Stimulated activated naive CD8-positive, alpha-beta T cell treated with anti-CD3 and anti-CD28 coated beads, Interleukin-15, amount 100 ng/mL, for 72 hours (primary cell): ENCODE results near the gene CAMKMT.

ENCODE experiments used
- ATAC-seq: fragments of 150-1000 bp; cut with Tn5 transposase; 2 replicates; pipeline ENCODE4 v1.10.0; 2021; ENCODE audit warnings: mild to moderate bottlenecking, moderate library complexity
- DNase-seq, 2 donors: peaks; one replicate each; pipeline ENCODE4 v3.0.0; 2021 to 2022
- H3K27ac Mint-ChIP-seq, 2 donors: one replicate each; pipeline ENCODE4 v1.8.0; 2022; ENCODE audit warnings: mild to moderate bottlenecking in 2 of 2, mixed read lengths in 2 of 2, moderate library complexity in 2 of 2
- H3K27me3 Mint-ChIP-seq: one replicate; pipeline ENCODE4 v1.8.0; 2022; ENCODE audit warnings: mixed read lengths
- H3K4me1 Mint-ChIP-seq: one replicate; pipeline ENCODE4 v1.8.0; 2022; ENCODE audit warnings: mild to moderate bottlenecking, mixed read lengths
- H3K4me3 Mint-ChIP-seq, 2 donors: one replicate each; pipeline ENCODE4 v1.8.0; 2022; ENCODE audit warnings: mild to moderate bottlenecking in 2 of 2, mixed read lengths in 2 of 2, moderate library complexity in 1 of 2
- H3K9me3 Mint-ChIP-seq, 2 donors: one replicate each; pipeline ENCODE4 v1.8.0; 2022; ENCODE audit warnings: mixed read lengths in 2 of 2

CAMKMT gene

DNA sequence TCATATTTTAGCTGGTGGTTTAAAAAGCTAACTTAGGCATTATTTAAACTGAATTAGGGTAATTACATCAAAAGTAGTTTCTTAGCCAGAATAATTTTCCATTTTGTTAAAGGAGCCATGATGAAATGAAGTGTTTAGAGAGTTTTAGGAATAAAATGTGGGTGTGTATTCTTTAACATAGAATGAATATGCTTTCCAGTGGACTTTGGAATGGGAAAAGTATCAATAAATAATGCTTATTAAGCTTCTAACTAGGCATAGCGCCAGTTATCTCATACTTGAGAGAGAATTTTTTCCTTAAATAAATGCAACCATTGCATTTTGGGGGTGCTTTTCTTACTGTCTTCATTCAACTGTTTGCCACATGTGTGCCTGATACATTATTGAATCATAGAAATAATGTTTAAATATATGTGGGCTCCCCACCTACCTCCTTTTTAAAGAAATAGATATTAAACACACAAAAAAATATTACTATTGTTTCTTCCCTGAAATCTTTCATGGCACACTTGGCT, 90.4 kb downstream of the CAMKMT start:
- Mint-ChIP-seq H3K9me3 (no peaks in the 10 kb centered on the region), H3K4me1 (no peaks in the 10 kb centered on the region), H3K27ac (no peak overlapping the region), H3K27me3 (no peaks in the 10 kb centered on the region), H3K4me3 (no peak overlapping the region)
- no peak for DNase-seq
- ATAC-seq: no peak

DNA sequence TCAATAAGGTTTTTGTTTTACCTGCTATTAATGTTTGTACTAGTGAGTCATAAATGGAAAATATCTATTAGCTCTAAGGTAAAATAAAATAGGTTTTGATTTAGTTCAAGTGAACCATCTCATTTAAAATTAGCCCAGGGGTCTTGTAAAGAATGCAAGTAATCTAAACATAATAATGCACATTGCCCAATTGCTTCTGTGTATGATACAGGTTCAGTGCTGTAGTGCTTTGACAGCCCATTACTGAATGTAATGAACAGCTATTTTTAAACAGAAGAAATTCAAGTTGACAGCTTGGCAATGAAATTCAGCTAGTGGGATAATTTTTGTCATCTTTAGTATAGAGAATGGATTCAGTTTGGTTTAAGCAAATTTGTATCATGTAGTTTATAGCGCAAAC, 91.5 kb downstream of the CAMKMT start:
- Mint-ChIP-seq H3K27me3 (no peaks in the 10 kb centered on the region), H3K9me3 (no peaks in the 10 kb centered on the region), H3K27ac (no peak overlapping the region), H3K4me1 (no peaks in the 10 kb centered on the region), H3K4me3 (no peak overlapping the region)
- DNase-seq (no peak), ATAC-seq (no peak)

DNA sequence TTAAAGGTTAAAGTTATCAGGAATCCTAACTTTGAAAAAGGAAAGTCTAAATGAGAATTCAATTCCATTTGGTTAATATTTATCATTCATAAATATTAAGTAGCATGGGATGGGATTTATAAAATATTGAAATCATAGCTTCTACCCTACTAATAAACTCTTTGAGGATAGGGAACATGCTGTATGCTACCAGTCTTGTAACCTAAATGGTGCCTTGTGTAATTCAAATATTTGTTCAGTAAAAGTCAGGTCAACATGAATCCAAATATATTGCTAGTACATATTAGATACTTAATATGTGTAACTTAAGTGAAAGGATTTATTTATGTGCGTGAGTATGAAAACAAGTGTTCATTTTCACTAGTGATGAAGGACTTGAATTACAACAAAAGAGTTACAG, 94.1 kb downstream of the CAMKMT start:
- Mint-ChIP-seq H3K4me3 (no peak overlapping the region), H3K4me1 (no peaks in the 10 kb centered on the region), H3K9me3 (no peaks in the 10 kb centered on the region), H3K27me3 (no peaks in the 10 kb centered on the region), H3K27ac (no peak overlapping the region)
- ATAC-seq: no peak
- no peak for DNase-seq

DNA sequence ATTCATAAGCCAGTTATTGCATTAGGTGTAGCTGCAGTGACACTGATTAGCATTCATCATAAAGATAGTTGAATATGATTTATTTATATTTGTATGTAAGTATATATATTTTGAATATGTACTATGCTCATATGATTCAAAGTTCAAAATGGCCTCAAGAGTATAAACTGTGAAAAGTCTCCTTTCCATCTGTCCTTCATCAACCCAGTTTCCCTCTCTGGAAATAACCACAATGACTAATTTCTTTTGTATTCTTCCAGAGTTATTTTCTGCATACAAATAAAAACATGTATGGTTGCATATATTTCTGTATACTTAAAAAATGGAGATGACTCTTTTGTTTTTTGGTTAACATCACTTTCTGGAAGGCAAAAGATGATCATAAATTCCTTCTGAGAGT, 95.2 kb downstream of the CAMKMT start:
- H3K4me3 Mint-ChIP-seq: no peak overlapping the region
- ATAC-seq: no peak
- no peak for DNase-seq
- H3K9me3 Mint-ChIP-seq: no peaks in the 10 kb centered on the region
- H3K27ac Mint-ChIP-seq: no peak overlapping the region
- H3K4me1 Mint-ChIP-seq: no peaks in the 10 kb centered on the region
- no peaks in the 10 kb centered on the region for H3K27me3 Mint-ChIP-seq

DNA sequence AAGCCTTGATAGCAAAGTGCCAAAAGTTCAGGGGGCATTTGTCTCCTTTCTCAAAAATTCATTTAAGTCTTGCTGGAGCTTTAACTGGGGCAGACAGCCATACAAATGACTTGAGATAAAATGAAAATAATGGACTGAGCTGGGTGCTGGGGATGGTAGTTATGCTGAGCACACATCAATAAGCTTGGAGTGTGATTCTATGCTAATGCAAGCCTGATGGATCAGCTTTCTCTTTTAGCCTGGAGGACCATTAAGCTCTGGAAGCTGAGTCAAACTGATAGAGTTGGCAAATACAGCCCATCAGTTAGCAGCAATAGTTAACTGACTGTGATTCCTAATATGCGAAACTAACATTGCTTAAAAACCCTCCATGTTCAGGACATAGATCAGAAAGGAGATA, 98.0 kb downstream of the CAMKMT start:
- Mint-ChIP-seq H3K27me3 (no peaks in the 10 kb centered on the region), H3K9me3 (peaks cover 13 to 19% of the 10 kb centered on the region in 2 donors), H3K4me1 (no peaks in the 10 kb centered on the region), H3K4me3 (no peak overlapping the region), H3K27ac (peak overlapping the region in 1 of 2 donors; percentile 49)
- DNase-seq (no peak), ATAC-seq (no peak)

DNA sequence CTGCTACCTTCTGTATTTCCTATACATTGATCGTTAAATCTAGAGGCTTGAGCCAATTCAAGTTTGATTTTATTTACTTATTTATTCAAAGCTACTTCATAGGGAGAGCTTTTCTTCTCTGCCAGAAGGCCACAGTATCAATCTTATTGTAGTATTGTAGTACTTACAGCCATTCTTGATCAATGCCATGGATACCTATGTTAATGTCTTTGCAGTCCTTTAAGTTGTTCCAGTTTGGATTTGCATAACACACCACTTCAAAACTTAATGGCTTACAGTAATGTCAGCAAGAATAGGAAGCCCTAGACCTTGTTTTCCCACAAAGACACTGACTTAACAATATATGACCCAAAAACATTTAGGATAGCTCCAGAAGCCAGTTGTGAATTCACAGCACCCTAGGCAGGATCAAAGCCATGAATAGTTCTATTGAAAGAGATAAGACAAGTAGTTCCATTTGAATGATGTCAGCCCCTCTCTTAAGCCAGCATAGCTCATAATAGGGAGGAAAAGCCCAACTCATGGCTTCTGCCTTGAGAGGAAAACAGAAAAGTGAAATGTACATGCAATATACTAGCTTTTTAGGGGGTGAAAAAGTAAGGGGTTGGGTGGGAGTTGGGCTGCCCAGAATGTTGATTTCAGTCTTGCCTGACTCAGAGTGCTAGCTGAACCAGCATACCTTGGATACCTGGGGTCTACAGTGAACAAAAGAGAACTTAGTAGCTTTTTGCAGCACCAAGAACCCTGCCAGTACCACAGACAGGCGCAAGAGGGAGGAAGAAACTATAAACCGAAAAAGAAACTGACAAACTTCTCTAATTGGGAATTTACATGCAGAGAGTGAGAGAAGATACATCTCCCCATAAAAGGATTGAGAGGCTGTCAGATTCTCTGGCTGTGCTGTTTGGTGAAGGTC, 101.4 kb downstream of the CAMKMT start:
- Mint-ChIP-seq H3K27me3 (no peaks in the 10 kb centered on the region), H3K4me1 (no peaks in the 10 kb centered on the region), H3K27ac (no peak overlapping the region), H3K4me3 (no peak overlapping the region), H3K9me3 (peaks cover 21 to 33% of the 10 kb centered on the region in 2 donors)
- no peak for ATAC-seq
- no peak for DNase-seq

DNA sequence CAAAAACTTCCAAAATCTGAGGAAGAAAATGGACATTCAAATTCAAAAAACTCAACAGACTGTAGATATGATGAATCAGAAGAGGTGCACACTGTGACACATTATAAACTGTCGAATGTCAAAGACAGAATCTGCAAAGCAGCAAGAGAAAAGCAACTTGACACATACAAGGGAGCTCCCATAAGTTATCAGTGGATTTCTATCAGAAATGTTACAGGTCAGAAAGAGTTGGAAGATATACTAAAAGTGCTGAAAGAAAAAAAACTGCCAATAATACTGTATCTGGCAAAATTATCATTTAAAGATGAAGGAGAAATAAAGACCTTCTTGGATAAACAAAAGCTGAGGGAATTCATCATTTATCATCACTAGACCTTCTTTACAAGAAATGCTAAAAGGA, 102.7 kb downstream of the CAMKMT start:
- Mint-ChIP-seq H3K4me1 (no peaks in the 10 kb centered on the region), H3K27me3 (no peaks in the 10 kb centered on the region), H3K27ac (peak overlapping the region in 1 of 2 donors; percentile 0), H3K4me3 (no peak overlapping the region), H3K9me3 (peaks cover 21 to 33% of the 10 kb centered on the region in 2 donors)
- DNase-seq: no peak
- no peak for ATAC-seq

DNA sequence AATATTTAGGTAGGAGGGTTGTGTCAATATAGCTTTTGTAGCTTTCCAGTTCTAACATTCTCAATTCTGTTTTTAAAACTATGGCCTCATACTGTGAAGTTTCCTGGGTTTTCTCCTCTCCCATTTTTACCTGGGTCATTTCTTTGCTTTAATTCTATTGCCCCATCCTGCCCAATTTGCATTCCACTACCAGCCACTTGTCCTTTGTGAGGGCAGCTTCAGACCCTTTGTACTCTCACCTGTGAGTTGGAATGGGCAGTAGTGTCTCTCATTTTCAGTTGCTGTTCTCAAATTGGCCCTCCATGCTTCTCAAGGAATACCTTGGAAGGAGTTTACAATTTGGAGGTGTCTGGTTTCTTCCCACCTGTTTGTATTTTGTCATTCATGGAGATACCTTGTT, 108.4 kb downstream of the CAMKMT start:
- Mint-ChIP-seq H3K27me3 (no peaks in the 10 kb centered on the region), H3K4me3 (no peak overlapping the region), H3K27ac (no peak overlapping the region), H3K9me3 (peaks cover 8 to 14% of the 10 kb centered on the region in 2 donors), H3K4me1 (no peaks in the 10 kb centered on the region)
- no peak for ATAC-seq
- DNase-seq: no peak

DNA sequence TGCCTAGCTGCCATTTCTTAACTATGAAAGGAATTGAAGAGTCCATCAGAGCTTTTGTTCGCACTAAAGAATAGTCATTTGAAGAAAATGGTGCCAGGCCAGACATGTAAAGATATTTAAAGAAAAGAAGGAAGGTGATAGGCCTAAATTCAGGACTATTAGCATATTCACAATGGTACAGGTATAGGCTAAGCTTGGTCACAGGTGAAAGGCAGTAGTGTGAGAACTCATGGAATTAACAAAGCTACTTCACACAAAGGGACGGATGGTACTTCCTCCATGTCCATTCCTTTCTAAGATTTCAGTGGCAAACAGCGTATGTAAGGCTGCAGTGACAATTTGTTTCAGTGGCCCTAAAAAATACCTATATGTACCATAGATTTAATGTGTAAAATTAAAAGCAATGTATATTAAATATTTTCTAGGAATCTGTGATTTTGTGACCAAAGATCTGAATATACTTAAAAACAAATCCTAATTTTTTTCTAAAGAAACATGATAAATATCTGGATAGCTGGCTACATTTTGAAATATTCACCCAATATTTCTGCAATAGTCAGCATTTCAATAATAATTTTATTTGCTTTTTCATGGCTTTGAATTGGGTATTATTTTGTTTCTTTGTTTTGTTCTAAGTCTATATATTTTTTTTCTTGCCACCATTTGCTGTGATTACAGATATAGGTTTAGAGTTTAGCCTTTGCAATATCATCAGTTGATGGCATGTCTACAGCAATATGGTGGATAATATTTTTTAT, 116.1 kb downstream of the CAMKMT start:
- H3K4me1 Mint-ChIP-seq: no peaks in the 10 kb centered on the region
- ATAC-seq (no peak), DNase-seq (no peak)
- no peak overlapping the region for H3K4me3 Mint-ChIP-seq
- H3K27ac Mint-ChIP-seq: no peak overlapping the region
- no peaks in the 10 kb centered on the region for H3K27me3 Mint-ChIP-seq
- H3K9me3 Mint-ChIP-seq: no peaks in the 10 kb centered on the region

DNA sequence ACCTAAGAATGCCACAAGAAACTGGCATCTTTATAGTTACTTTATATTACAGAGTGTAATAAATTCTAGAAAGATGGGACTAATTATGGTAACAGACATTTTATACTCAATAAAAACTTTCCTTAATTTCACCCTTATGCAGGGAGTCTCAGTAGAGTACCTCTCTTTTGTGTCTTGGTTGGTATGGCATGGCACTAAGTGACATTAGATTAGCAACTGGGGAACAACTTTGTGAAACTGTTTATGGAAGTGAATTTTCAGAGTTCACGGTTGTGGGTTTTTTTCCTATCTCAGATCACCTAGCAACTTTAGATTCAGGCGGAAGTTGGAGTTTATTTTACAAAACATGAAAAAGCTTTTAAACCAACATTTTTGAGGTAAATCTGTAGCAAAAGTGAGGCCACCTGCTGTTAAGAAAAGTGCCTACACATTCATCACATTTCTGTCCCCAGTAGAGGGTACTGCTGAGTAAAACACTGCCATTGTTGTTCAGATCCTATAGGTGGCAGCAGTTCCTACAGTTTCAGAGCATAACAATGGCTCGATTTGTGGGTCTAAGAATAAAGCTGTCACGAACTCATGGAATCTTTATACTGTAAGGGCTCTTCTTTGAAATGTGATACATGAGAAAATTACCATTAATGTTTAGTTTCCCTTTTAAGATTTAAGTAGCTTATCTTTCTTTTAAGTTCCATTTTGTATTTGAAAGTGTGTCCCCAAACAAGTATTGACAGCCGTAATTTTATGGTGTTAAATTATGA, 117.6 kb downstream of the CAMKMT start:
- peak; percentile 34 to 55 for DNase-seq
- no peak overlapping the region for H3K4me3 Mint-ChIP-seq
- no peaks in the 10 kb centered on the region for H3K9me3 Mint-ChIP-seq
- no peak overlapping the region for H3K27ac Mint-ChIP-seq
- H3K27me3 Mint-ChIP-seq: no peaks in the 10 kb centered on the region
- peak; percentile 98 for ATAC-seq
- no peaks in the 10 kb centered on the region for H3K4me1 Mint-ChIP-seq

DNA sequence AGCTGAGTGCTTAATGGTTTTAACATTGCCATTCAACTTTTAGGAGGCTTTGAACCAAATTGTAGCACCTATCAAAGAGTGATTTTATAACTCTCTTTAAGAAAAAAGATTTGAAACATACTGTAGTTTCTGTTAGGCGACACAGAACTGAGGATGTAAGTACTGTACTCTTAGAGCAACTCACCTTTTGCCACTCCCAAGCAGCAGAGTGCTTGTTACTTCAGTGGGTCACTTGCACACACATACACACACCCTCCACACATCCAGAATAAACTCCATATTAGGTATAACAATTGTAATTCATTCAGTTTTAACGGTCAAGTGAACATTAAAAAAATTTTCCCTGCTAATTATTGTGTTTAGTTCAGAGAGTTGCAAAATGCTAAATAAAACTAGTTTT, 118.3 kb downstream of the CAMKMT start:
- DNase-seq (no peak), ATAC-seq (no peak)
- Mint-ChIP-seq H3K4me1 (no peaks in the 10 kb centered on the region), H3K27me3 (no peaks in the 10 kb centered on the region), H3K4me3 (no peak overlapping the region), H3K9me3 (no peaks in the 10 kb centered on the region), H3K27ac (no peak overlapping the region)

DNA sequence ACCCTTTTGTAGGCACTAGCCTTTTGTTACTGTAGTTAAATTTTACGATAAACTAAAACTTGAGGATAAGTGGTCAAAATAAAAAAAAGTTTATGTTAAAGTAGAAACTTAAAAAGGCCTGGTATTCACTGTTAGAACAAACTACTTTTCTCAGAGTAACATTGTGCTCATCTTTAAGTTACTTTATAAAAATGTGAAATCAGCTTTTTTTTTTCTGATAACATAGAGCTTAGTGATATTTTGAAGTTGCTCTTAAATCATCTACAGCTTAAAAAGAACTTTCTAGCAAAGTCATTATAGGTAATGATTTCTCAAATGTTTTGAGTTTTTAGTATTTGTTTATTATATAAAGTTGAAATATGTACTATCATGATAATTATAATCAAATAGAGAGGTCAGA, 125.3 kb downstream of the CAMKMT start:
- DNase-seq (no peak), ATAC-seq (no peak)
- Mint-ChIP-seq H3K4me3 (no peak overlapping the region), H3K4me1 (no peaks in the 10 kb centered on the region), H3K27me3 (no peaks in the 10 kb centered on the region), H3K9me3 (no peaks in the 10 kb centered on the region), H3K27ac (no peak overlapping the region)

DNA sequence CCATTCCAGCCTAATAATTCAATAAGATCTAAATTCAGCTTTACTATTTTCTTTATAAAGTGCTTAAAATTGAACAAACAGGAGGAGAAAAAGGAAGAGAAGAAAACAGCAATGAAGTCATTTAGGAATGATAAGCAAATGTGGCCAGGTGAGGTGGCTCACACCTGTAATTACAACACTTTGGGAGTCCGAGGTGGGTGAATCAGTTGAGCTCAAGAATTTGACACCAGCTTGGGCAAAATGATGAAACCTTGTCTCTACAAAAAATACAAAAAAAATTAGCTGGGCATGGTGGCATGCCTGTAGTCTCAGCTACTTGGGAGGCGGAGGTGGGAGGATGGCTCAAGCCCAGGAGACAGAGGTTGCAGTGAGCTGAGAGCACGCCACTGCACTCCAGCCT, 129.0 kb downstream of the CAMKMT start:
- no peaks in the 10 kb centered on the region for H3K9me3 Mint-ChIP-seq
- H3K27ac Mint-ChIP-seq: no peak overlapping the region
- DNase-seq: no peak
- no peak overlapping the region for H3K4me3 Mint-ChIP-seq
- no peaks in the 10 kb centered on the region for H3K27me3 Mint-ChIP-seq
- ATAC-seq: no peak
- no peaks in the 10 kb centered on the region for H3K4me1 Mint-ChIP-seq

DNA sequence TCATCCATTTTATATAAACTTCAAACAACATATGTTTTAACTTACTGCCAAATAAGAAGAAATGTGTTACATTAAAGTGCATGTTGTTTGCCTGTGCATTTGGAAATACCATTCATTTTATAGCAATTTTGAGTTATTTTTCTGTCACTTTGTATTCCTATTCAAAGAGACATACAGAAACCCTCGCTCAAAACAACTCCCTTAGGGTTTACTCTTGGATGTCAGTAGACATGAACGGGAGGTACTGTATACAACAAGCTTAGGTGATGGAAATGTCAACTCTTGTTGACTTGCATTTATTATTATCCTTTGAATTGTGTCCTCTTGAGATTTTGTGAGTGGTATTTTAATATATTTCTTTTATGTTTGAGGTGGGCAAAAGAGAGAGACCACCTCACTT, 132.3 kb downstream of the CAMKMT start:
- Mint-ChIP-seq H3K27ac (no peak overlapping the region), H3K27me3 (no peaks in the 10 kb centered on the region), H3K4me1 (no peaks in the 10 kb centered on the region), H3K9me3 (no peaks in the 10 kb centered on the region), H3K4me3 (no peak overlapping the region)
- no peak for DNase-seq
- no peak for ATAC-seq

DNA sequence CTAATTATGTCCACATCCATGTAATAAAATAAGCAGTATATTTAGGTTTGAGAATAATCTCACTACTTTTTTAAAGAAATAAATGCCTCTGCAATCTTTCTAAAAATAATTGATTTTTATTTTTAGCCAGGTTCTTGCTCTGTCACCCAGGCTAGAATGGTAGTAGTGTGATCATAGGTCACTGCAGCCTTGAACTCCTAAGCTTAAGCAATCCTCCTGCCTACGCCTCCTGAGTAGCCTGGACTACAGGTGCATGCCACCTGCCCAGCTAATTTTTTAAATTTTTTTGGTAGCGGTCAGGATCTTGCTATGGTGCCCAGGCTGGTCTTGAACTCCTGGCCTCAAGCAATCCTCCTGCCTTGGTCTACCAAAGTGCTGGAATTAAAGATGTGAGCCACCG, 133.3 kb downstream of the CAMKMT start:
- Mint-ChIP-seq H3K27ac (no peak overlapping the region), H3K27me3 (no peaks in the 10 kb centered on the region), H3K4me3 (no peak overlapping the region), H3K9me3 (no peaks in the 10 kb centered on the region), H3K4me1 (no peaks in the 10 kb centered on the region)
- ATAC-seq (no peak), DNase-seq (no peak)

DNA sequence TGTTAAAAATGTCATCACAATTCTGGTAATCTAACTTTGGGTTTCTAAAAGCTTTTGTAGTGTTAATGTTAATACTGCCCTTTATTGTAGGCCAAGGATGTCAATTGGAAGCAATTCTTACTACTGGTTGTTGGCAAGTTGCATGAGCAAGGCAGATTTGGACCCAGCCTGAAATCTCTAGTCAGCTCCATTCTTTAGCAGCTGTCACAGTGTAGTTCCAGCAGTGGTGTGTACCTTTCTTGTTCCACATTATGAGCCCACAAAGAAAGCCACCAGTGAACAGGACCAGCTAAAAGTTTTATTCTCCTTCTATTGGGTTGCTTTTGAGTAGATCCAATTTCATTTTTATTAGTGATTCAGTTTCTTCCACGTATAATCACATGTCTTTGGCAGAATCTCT, 133.8 kb downstream of the CAMKMT start:
- Mint-ChIP-seq H3K4me3 (no peak overlapping the region), H3K4me1 (no peaks in the 10 kb centered on the region), H3K27me3 (no peaks in the 10 kb centered on the region), H3K27ac (no peak overlapping the region), H3K9me3 (no peaks in the 10 kb centered on the region)
- no peak for DNase-seq
- no peak for ATAC-seq
